GM12875 (cell line): ENCODE results near the gene SUCLG1.
"Not testable (repeated sequence)": the region's sequence is repeated elsewhere in the genome, so short reads cannot be mapped to it uniquely, and the experiment has no call there.

Source experiments
- H3K4me3 ChIP-seq: one replicate; pipeline ENCODE4 v1.5.1; 2011; ENCODE audit warnings: low read depth, low read length, control low read depth
- CTCF ChIP-seq: IDR thresholded peaks from 2 replicates; pipeline ENCODE4 v1.5.1; 2011; ENCODE audit warnings: low read depth, mild to moderate bottlenecking, control low read depth, inconsistent platforms, low read length, moderate library complexity, borderline replicate concordance; ENCODE audit not compliant: insufficient read depth

The SUCLG1 gene

GRCh38 chr2:84482603-84483002 lies 23.5 kb upstream of the SUCLG1 start:
- H3K4me3 ChIP-seq: no peak overlapping the region
- TF ChIP-seq CTCF: no peak

DNA sequence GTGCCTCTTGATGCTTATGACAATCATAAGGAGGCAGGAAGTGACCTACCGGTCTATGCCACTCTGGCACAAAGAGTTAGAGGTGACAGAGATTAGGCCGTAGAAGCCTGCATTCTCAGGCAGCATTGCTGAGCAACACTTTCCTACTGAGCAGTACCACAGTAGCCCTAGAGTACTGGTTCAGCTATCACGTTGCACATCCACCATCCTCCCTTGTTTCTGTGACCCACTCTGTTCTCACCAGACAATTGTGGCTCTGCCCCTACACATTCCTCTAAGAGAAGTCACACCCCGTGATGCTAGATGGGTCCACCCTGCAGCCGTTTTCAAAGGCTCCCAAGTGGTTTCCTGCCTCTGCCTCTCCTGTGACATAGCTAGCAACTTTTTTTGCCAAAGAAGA lies 22.6 kb upstream of the SUCLG1 start:
- no peak overlapping the region for H3K4me3 ChIP-seq
- TF ChIP-seq CTCF: no peak

- TF ChIP-seq CTCF: no peak
- no peak overlapping the region for H3K4me3 ChIP-seq
These were observed 19.8 kb upstream of the SUCLG1 start for GRCh38 chr2:84478867-84479266.

DNA sequence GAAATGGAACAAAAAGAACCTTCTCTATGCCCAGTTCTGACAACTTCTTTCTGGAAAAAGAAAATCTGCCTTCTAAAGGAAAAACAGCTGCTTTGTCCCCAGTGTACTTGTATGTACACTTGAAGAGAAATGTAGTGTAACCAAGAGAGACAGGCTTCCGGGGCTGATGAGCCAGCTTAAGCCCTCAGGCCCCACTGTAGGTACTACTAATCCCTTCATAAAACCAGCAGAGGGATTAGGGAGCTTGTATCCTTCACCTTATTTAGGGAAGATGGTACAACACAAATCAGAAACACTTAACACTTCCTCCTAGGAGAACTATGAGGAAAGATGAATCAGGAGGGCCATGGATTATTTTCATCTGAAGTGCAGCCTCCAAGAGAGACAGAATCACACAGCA lies 18.8 kb upstream of the SUCLG1 start:
- no peak overlapping the region for H3K4me3 ChIP-seq
- no peak for TF ChIP-seq CTCF

GRCh38 chr2:84474176-84474575 lies 15.1 kb upstream of the SUCLG1 start:
- TF ChIP-seq CTCF: no peak
- H3K4me3 ChIP-seq: no peak overlapping the region

DNA sequence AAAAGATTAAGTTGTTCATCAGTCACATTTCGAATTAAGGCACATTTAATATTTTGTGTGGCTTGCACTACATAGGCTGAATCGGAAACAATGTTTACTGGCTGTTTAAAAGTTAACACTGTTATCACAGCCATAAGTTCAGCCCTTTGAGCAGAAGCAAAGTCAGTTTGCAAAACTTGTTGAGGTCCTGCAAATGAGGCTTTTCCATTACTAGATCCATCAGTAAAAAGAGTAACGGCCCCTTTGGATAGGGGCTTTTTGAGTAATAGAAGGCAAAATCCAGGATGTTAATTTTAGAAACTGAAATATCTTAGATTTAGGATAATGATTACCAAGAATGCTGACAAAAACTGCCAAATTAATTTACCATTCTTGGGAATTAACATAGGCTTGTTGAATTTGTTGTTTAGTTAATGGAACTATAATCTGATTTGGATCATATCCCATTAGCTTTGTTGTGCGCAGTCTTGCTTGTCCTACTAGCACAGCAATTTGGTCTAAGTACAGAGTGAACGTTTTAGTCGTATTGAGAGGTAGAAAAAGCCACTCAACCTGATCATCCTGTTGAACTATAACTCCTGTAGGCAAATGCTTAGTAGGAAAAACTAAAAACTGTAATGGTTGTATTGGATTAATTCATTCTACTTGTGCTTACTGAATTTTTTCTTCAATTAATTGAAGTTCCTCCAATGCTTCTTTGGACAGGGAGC lies 13.9 kb upstream of the SUCLG1 start:
- H3K4me3 ChIP-seq: no peak overlapping the region
- no peak for TF ChIP-seq CTCF

DNA sequence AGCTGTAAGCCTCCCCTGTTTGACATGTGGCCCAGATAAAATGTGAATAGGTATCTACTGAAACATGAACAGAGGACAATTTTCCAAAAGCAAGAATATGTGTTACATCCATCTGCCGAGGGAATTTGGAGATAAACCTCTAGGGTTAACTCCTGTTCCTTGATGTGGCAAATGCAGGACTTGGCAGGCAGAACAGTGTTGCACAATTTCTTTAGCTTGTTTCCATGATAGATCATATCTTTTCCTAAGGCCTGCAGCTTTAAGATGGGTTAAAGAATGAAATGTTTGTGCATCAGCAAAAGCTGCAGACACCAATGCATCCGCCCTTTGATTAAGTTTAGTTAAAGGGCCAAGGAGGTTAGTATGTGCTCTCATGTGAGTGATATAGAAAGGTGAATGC lies 13.3 kb upstream of the SUCLG1 start:
- not testable (repeated sequence) for H3K4me3 ChIP-seq
